Endodermal cell (in vitro differentiated cells): ENCODE results near the gene PRPSAP1. TPM values are rescaled to one million over a fixed set of nuclear protein-coding genes. Genes with fewer than 3 reads are reported as not detected.

Experiments
- DNase-seq: peaks from one replicate; pipeline ENCODE4 v3.0.0-alpha.2; 2017
- H3K27ac ChIP-seq: 2 replicates; pipeline ENCODE4 v1.5.1; 2013; ENCODE audit warnings: mild to moderate bottlenecking, low read depth, low read length, moderate library complexity
- H3K27me3 ChIP-seq: 2 replicates; pipeline ENCODE4 v1.6.1; 2013; ENCODE audit warnings: mild to moderate bottlenecking, low read length, moderate library complexity; ENCODE audit not compliant: insufficient read depth, control insufficient read depth, poor library complexity, severe bottlenecking
- H3K36me3 ChIP-seq: 2 replicates; pipeline ENCODE4 v1.7.0; 2013; ENCODE audit warnings: mild to moderate bottlenecking, low read length, moderate library complexity; ENCODE audit not compliant: control insufficient read depth, insufficient read depth
- H3K4me1 ChIP-seq: one replicate; pipeline ENCODE4 v1.7.0; 2013; ENCODE audit warnings: low read length; ENCODE audit not compliant: control insufficient read depth, insufficient read depth
- H3K4me3 ChIP-seq: 2 replicates; pipeline ENCODE4 v1.5.1; 2013; ENCODE audit warnings: mild to moderate bottlenecking, low read length, moderate library complexity
- H3K9ac ChIP-seq: 2 replicates; pipeline ENCODE4 v1.6.1; 2013; ENCODE audit warnings: mild to moderate bottlenecking, low read length, moderate library complexity; ENCODE audit not compliant: poor library complexity, severe bottlenecking; ENCODE audit errors: extremely low read depth
- H3K9me3 ChIP-seq: 2 replicates; pipeline ENCODE4 v1.6.1; 2013; ENCODE audit warnings: mild to moderate bottlenecking, low read length, moderate library complexity; ENCODE audit not compliant: control insufficient read depth
- H3K27ac Mint-ChIP-seq: 2 replicates; pipeline ENCODE4 v1.8.0; 2020; ENCODE audit warnings: mixed read lengths
- H3K27me3 Mint-ChIP-seq: 2 replicates; pipeline ENCODE4 v1.8.0; 2021; ENCODE audit warnings: mild to moderate bottlenecking, mixed read lengths; ENCODE audit not compliant: insufficient read depth
- H3K36me3 Mint-ChIP-seq: 2 replicates; pipeline ENCODE4 v1.8.0; 2020; ENCODE audit warnings: low read depth, mixed read lengths
- H3K4me1 Mint-ChIP-seq: 2 replicates; pipeline ENCODE4 v1.8.0; 2020; ENCODE audit warnings: mixed read lengths
- H3K4me3 Mint-ChIP-seq: 2 replicates; pipeline ENCODE4 v1.8.0; 2020; ENCODE audit warnings: mild to moderate bottlenecking, moderate library complexity, mixed read lengths
- H3K9me3 Mint-ChIP-seq: 2 replicates; pipeline ENCODE4 v1.8.0; 2020; ENCODE audit warnings: mild to moderate bottlenecking, mixed read lengths
- CTCF ChIP-seq: fragments of 200-600 bp; sonication (generic); conservative IDR thresholded peaks from 2 replicates; pipeline ENCODE4 v1.5.0; 2021; ENCODE audit warnings: antibody characterized with exemption, mild to moderate bottlenecking
- WGBS, 2 experiments: methylation state at CpG; one replicate each; pipeline versions ENCODE4 v1.1.5 to v1.1.7; 2013; ENCODE audit warnings: missing lambda C conversion rate in 2 of 2, mixed read lengths in 1 of 2; ENCODE audit not compliant: insufficient coverage in 1 of 2, insufficient read length in 1 of 2; 5-methylcytosine and 5-hydroxymethylcytosine counted together
- total RNA-seq, 2 donors: library from RNA; stranded (reverse); fragmentation: NEBNext Ultra II Directional in 1 of 2; extraction: Animal tissue kit (Norgen Biotek cat#: 25700) in 1 of 2; gene quantifications; 2 replicates in 1 of 2; 3 replicates in 1 of 2; pipeline ENCODE4 v1.2.1, GENCODE V29; 2021

The PRPSAP1 gene
- total RNA-seq, 2 donors from 2014 or later = 60.9 to 89.8 TPM

DNA sequence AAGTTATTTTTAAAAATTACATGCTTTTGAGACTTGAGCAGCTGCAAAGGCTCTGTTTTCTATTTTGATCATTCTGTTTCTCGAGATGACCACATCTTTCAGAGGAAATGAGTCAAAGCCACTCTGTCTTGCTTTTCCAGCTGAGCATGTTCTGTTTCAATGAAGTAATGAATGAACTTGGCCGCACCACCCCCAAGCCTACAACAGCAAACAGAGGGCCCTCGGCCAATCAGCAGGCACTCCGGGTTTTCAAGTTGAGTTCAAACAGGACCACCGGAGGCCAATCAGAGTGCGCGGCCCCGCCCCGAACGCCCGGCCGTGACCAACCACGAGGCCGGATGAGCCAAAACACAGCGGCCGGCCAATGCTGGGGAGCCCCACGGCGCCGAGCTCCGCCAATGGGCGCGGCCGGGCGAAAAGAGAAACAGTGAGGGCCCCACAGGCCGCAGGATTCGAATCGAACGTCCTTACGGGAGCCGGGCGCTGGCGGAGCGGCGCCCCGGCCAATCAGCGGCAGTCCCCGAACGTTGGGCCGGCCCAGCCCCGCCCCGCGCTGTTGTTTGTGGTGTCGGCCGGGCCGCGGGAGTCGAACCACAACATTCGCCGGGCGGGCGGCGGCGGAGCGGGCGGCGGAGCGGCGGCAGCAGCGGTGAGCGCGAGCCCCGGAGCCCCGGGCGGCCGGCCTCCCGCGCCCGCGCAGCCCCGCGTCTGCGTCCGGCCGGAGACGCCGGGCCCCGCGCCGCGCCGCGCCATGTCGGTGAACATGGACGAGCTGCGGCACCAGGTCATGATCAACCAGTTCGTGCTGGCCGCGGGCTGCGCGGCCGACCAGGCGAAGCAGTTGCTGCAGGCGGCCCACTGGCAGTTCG is 88.7 kb downstream of the PRPSAP1 start, which contains the start of gene UBALD2:
Gene UBALD2 (plus strand): TSS at position 594 of the 869 bp plus-strand sequence. CDS start 158 bp downstream, at position 752.
- peak; percentile 100 for DNase-seq
- H3K27ac Mint-ChIP-seq = peak within 1 kb of the TSS; percentile 91
- peak within 1 kb of the TSS; percentile 66 for H3K27ac ChIP-seq
- peak within 1 kb of the TSS; percentile 94 for H3K4me3 ChIP-seq
- WGBS, 2 experiments = 0% methylated on average over 53 to 94 of the region's 94 CpGs
- no peaks in the 10 kb centered on the region for H3K27me3 ChIP-seq
- H3K4me1 Mint-ChIP-seq = peaks cover 27% of the 10 kb centered on the region
- no peaks in the 10 kb centered on the region for H3K9me3 ChIP-seq
- peaks cover 22% of the 10 kb centered on the region for H3K4me1 ChIP-seq
- no peaks in the 10 kb centered on the region for H3K9me3 Mint-ChIP-seq
- H3K36me3 ChIP-seq = peaks cover 18% of the 10 kb centered on the region
- H3K36me3 Mint-ChIP-seq = peaks cover 13% of the 10 kb centered on the region
- H3K27me3 Mint-ChIP-seq = no peaks in the 10 kb centered on the region
- peak within 1 kb of the TSS; percentile 88 for H3K9ac ChIP-seq
- peak within 1 kb of the TSS; percentile 79 for H3K4me3 Mint-ChIP-seq
- TF ChIP-seq CTCF = no peak

- H3K36me3 ChIP-seq = peaks cover 15% of the 10 kb centered on the region
- Mint-ChIP-seq H3K36me3 (peaks cover 11% of the 10 kb centered on the region), H3K9me3 (no peaks in the 10 kb centered on the region), H3K4me1 (peaks cover 33% of the 10 kb centered on the region), H3K27me3 (no peaks in the 10 kb centered on the region), H3K4me3 (peak overlapping the region; percentile 79), H3K27ac (peak overlapping the region; percentile 23)
- 87 to 88% methylated on average over 9 of the region's 9 CpGs for WGBS, 2 experiments
- no peak for TF ChIP-seq CTCF
- H3K27ac ChIP-seq = no peak overlapping the region
- H3K9me3 ChIP-seq = no peaks in the 10 kb centered on the region
- peak overlapping the region; percentile 42 for H3K4me3 ChIP-seq
- no peaks in the 10 kb centered on the region for H3K27me3 ChIP-seq
- H3K9ac ChIP-seq = no peak overlapping the region
- peaks cover 17% of the 10 kb centered on the region for H3K4me1 ChIP-seq
- DNase-seq = no peak
These were observed 89.3 kb downstream of the PRPSAP1 start for GRCh38 chr17:76264425-76264754.

GRCh38 chr17:76263896-76264295 is 89.8 kb downstream of the PRPSAP1 start:
- Histone ChIP-seq H3K9me3 (no peaks in the 10 kb centered on the region), H3K36me3 (peaks cover 15% of the 10 kb centered on the region), H3K9ac (no peak overlapping the region), H3K27ac (no peak overlapping the region), H3K4me3 (no peak overlapping the region), H3K27me3 (no peaks in the 10 kb centered on the region), H3K4me1 (peaks cover 12% of the 10 kb centered on the region)
- DNase-seq = no peak
- Mint-ChIP-seq H3K9me3 (no peaks in the 10 kb centered on the region), H3K4me3 (no peak overlapping the region), H3K36me3 (peaks cover 9% of the 10 kb centered on the region), H3K27ac (no peak overlapping the region), H3K4me1 (peaks cover 34% of the 10 kb centered on the region), H3K27me3 (no peaks in the 10 kb centered on the region)
- TF ChIP-seq CTCF = no peak
- WGBS, 2 experiments = 96 to 100% methylated on average over 4 to 5 of the region's 5 CpGs
